ENCODE results near the gene SLC39A9. TPM values are rescaled to one million over a fixed set of nuclear protein-coding genes. Genes with fewer than 3 reads are reported as not detected.

SLC39A9 gene
- total and polyA plus RNA-seq, 2 of the 13 experiments (the other 11 are each of a cell fraction or from before 2014, with no cell fraction given), result 46.6 to 69.5 TPM

- Histone ChIP-seq H3K36me3 (replicated peaks in 1 of 2; ENCODE audit: control insufficient read depth in 1 of 2, insufficient read depth in 2 of 2, low read length in 2 of 2) (no peaks in the 10 kb centered on the region), H3K4me1 (ENCODE audit: insufficient read depth, low read length) (no peaks in the 10 kb centered on the region), H4K20me1 (ENCODE audit: insufficient read depth, low read length) (no peaks in the 10 kb centered on the region), H3K27me3 (ENCODE audit: control insufficient read depth in 1 of 2, insufficient read depth in 2 of 2, low read length in 2 of 2) (no peaks in the 10 kb centered on the region), H3K79me2 (ENCODE audit: insufficient read depth, low read length) (no peaks in the 10 kb centered on the region), H2AFZ (ENCODE audit: low read length) (no peak overlapping the region), H3K4me3 (replicated peaks in 1 of 3; ENCODE audit: insufficient read depth in 1 of 3, low read depth in 2 of 3, low read length in 3 of 3) (no peak overlapping the region), H3K4me2 (ENCODE audit: low read depth, low read length) (no peak overlapping the region), H3K27ac (ENCODE audit: extremely low read length, insufficient read depth, low read length) (no peak overlapping the region), H3K9ac (ENCODE audit: insufficient read depth, low read depth, low read length) (no peak overlapping the region), H3K9me3 (ENCODE audit: low read length) (no peaks in the 10 kb centered on the region)
- ChIA-PET CTCF (ENCODE audit: low intra/inter-chr PET ratio, low total read pairs) (no interaction called here), POLR2A (no interaction called here)
- DNase-seq (ENCODE audit: low spot score) (no peak), FAIRE-seq (no peak), ATAC-seq (no peak)
- WGBS (ENCODE audit: low lambda C conversion rate), result 47% methylated on average over 4 of the region's 4 CpGs
- TF ChIP-seq STAG1 (CRISPR knock-in tag; IDR thresholded peaks at IDR 0.05) (no peak), HOXA3 (CRISPR knock-in tag; IDR thresholded peaks at IDR 0.05) (no peak), DNMT3B (CRISPR knock-in tag; conservative IDR thresholded peaks at IDR 0.05) (no peak), RBM39 (IDR thresholded peaks at IDR 0.05; ENCODE audit: low read depth, low read length, poor library complexity, severe bottlenecking) (no peak), ZBED4 (CRISPR knock-in tag; IDR thresholded peaks at IDR 0.05; ENCODE audit: borderline replicate concordance) (no peak), GMEB1 (CRISPR knock-in tag; IDR thresholded peaks at IDR 0.05; ENCODE audit: borderline replicate concordance) (no peak), TARDBP (CRISPR knock-in tag; IDR thresholded peaks at IDR 0.05) (no peak), SP2 (CRISPR knock-in tag; IDR thresholded peaks at IDR 0.05) (no peak)
- intact Hi-C loops (cut with micrococcal nuclease; ENCODE audit: unreplicated experiment), result no loop called here
- BruUV-seq (replicated peaks), result no TSS peak
- in situ Hi-C loops (cut with HindIII; ENCODE audit: extremely low pct_ligation_motif_present, low pct_unique_long_range_greater_than_20kb), result no loop called here
Measured at GRCh38 chr14:69363964-69364363, 34.5 kb upstream of the SLC39A9 start.

Data from HepG2 (cell line).